ENCODE measurements around the gene EZH2.

- TF ChIP-seq POLR2A (IDR thresholded peaks at IDR 0.05) (no peak), CTCF (IDR thresholded peaks at IDR 0.05) (no peak)
Measured at GRCh38 chr7:148866362-148866761, 17.7 kb downstream of the EZH2 start.
